Measurements from ENCODE around the gene KRTAP20-4. TPM values are rescaled to one million over a fixed set of nuclear protein-coding genes. Genes with fewer than 3 reads are reported as not detected.

The KRTAP20-4 gene
- total RNA-seq, 4 donors from 2014 or later = not detected

GRCh38 chr21:30668776-30669175 lies 48.3 kb downstream of the KRTAP20-4 start:
- TF ChIP-seq POLR2A (IDR thresholded peaks at IDR 0.05) = no peak
- TF ChIP-seq, protein P1, sequence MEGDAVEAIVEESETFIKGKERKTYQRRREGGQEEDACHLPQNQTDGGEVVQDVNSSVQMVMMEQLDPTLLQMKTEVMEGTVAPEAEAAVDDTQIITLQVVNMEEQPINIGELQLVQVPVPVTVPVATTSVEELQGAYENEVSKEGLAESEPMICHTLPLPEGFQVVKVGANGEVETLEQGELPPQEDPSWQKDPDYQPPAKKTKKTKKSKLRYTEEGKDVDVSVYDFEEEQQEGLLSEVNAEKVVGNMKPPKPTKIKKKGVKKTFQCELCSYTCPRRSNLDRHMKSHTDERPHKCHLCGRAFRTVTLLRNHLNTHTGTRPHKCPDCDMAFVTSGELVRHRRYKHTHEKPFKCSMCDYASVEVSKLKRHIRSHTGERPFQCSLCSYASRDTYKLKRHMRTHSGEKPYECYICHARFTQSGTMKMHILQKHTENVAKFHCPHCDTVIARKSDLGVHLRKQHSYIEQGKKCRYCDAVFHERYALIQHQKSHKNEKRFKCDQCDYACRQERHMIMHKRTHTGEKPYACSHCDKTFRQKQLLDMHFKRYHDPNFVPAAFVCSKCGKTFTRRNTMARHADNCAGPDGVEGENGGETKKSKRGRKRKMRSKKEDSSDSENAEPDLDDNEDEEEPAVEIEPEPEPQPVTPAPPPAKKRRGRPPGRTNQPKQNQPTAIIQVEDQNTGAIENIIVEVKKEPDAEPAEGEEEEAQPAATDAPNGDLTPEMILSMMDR (IDR thresholded peaks at IDR 0.05) = no peak
- intact Hi-C loops (cut with DNase I; ENCODE audit: low total_unique reads) = no loop called here
- WGBS, 2 donors = 82 to 93% methylated on average over 1 of the region's 1 CpG
- no peak for DNase-seq (ENCODE audit: low spot score in 2 of 2)
- H3K4me3 ChIP-seq (ENCODE audit: low read depth, poor library complexity, severe bottlenecking) = no peak overlapping the region

Other genes starting within 250 kb of the KRTAP20-4 start
- 1 to 10 TPM in 1 of 4 donors, not detected in 3; 3.2 TPM for gene KRTAP13-2, start 248.4 kb upstream of the KRTAP20-4 start, total RNA-seq
- 1 to 10 TPM in 1 of 4 donors, under 1 TPM in 1, not detected in 2; 0.89 to 3.3 TPM for gene KRTAP13-1, start 224.6 kb upstream of the KRTAP20-4 start, total RNA-seq
- gene KRTAP13-3, start 194.7 kb upstream of the KRTAP20-4 start, total RNA-seq = not detected
- gene KRTAP13-4, start 190.4 kb upstream of the KRTAP20-4 start, total RNA-seq = not detected
- not detected for gene KRTAP15-1, start 180.4 kb upstream of the KRTAP20-4 start, total RNA-seq
- gene KRTAP19-1, start 140.3 kb upstream of the KRTAP20-4 start, total RNA-seq = 10 to 100 TPM in 1 of 4 donors, under 1 TPM in 1, not detected in 2; 0.59 to 18.3 TPM
- 1 to 10 TPM in 1 of 4 donors, not detected in 3; 1.8 TPM for gene KRTAP19-2, start 133.2 kb upstream of the KRTAP20-4 start, total RNA-seq
- 10 to 100 TPM in 1 of 4 donors, under 1 TPM in 1, not detected in 2; 0.97 to 17.1 TPM for gene KRTAP19-3, start 128.6 kb upstream of the KRTAP20-4 start, total RNA-seq
- gene KRTAP19-4, start 123.5 kb upstream of the KRTAP20-4 start, total RNA-seq = not detected
- gene KRTAP19-5, start 118.5 kb upstream of the KRTAP20-4 start, total RNA-seq = 10 to 100 TPM in 2 of 4 donors, not detected in 2; 12.7 to 57.9 TPM
- gene KRTAP19-6, start 78.8 kb upstream of the KRTAP20-4 start, total RNA-seq = not detected
- gene KRTAP19-7, start 59.3 kb upstream of the KRTAP20-4 start, total RNA-seq = 1 to 10 TPM in 1 of 4 donors, not detected in 3; 1.5 TPM
- gene KRTAP22-2, start 30.2 kb upstream of the KRTAP20-4 start, total RNA-seq = not detected
- gene KRTAP6-3, start 28.2 kb upstream of the KRTAP20-4 start, total RNA-seq = not detected
- not detected for gene KRTAP6-2, start 21.7 kb upstream of the KRTAP20-4 start, total RNA-seq
- not detected for gene KRTAP22-1, start 19.5 kb upstream of the KRTAP20-4 start, total RNA-seq
- 10 to 100 TPM in 1 of 4 donors, not detected in 3; 14.9 TPM for gene KRTAP6-1, start 6.7 kb upstream of the KRTAP20-4 start, total RNA-seq
- gene KRTAP20-1, start 4.2 kb upstream of the KRTAP20-4 start, total RNA-seq = not detected
- gene KRTAP20-2, start 14.6 kb downstream of the KRTAP20-4 start, total RNA-seq = 10 to 100 TPM in 1 of 4 donors, 1 to 10 TPM in 1, not detected in 2; 3.2 to 12.9 TPM
- not detected for gene KRTAP20-3, start 22.2 kb downstream of the KRTAP20-4 start, total RNA-seq
- not detected for gene KRTAP21-3, start 98.2 kb downstream of the KRTAP20-4 start, total RNA-seq
- 1 to 10 TPM in 1 of 4 donors, not detected in 3; 1.7 TPM for gene KRTAP21-2, start 126.6 kb downstream of the KRTAP20-4 start, total RNA-seq
- not detected for gene KRTAP21-1, start 134.8 kb downstream of the KRTAP20-4 start, total RNA-seq
- 10 to 100 TPM in 1 of 4 donors, not detected in 3; 40.1 TPM for gene KRTAP8-1, start 192.6 kb downstream of the KRTAP20-4 start, total RNA-seq
- 10 to 100 TPM in 1 of 4 donors, 1 to 10 TPM in 2, not detected in 1; 1.3 to 22.2 (median 4.4) TPM for gene KRTAP7-1, start 209.1 kb downstream of the KRTAP20-4 start, total RNA-seq

All from lower leg skin (tissue), 4 donors.